ENCODE data around the gene C12orf50. TPM values are rescaled to one million over a fixed set of nuclear protein-coding genes. Genes with fewer than 3 reads are reported as not detected.

The C12orf50 gene
- total and polyA plus RNA-seq, 2 experiments from 2014 or later, result not detected

- TF ChIP-seq EZH2 (IDR thresholded peaks at IDR 0.05; ENCODE audit: borderline replicate concordance) (no peak), EZH2phosphoT487 (IDR thresholded peaks at IDR 0.05; ENCODE audit: low read depth, severe bottlenecking, unreplicated experiment) (no peak), CTCF (IDR thresholded peaks at IDR 0.05; ENCODE audit: poor library complexity) (no peak)
- H3K79me2 ChIP-seq, result no peaks in the 10 kb centered on the region
- H3K9me2 ChIP-seq (replicated peaks; ENCODE audit: insufficient read depth), result no peaks in the 10 kb centered on the region
- no peak overlapping the region for H3K4me3 ChIP-seq
- DNase-seq (ENCODE audit: low spot score), result no peak
- no peak overlapping the region for H3K4me2 ChIP-seq
- no peak overlapping the region for H3K27ac ChIP-seq
- H3K27me3 ChIP-seq, result no peaks in the 10 kb centered on the region
- no peaks in the 10 kb centered on the region for H4K20me1 ChIP-seq (ENCODE audit: insufficient read depth, poor library complexity, severe bottlenecking)
- H2AFZ ChIP-seq, result no peak overlapping the region
- H3K36me3 ChIP-seq (replicated peaks; ENCODE audit: insufficient read depth, low read depth), result no peaks in the 10 kb centered on the region
- 85% methylated on average over 4 of the region's 4 CpGs for WGBS (ENCODE audit: low lambda C conversion rate, missing lambda C conversion rate)
- H3K4me1 ChIP-seq (ENCODE audit: insufficient read depth), result no peaks in the 10 kb centered on the region
- H3K9me3 ChIP-seq (ENCODE audit: low read depth), result no peaks in the 10 kb centered on the region
Observed at GRCh38 chr12:88006351-88006750, 22.9 kb downstream of the C12orf50 start.

DNA sequence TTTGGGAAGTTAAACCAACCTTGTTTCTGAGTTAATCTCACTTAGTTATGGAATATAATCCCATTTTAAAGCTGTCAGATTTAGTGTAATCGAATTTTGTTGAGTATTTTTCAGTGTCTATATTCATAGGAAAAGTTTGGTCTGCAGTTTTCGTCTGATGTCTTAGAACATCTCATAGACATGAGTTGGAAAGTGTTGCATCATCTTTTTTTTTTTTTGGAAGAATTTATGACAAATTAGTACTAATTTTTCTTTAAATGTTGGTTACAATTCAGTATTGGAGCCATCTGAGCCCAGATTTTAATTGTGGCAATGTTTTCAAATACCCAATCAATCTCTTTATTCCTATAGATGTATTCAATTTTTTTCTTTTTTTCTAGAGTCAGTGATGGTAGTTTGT lies 27.9 kb downstream of the C12orf50 start:
- TF ChIP-seq EZH2phosphoT487 (IDR thresholded peaks at IDR 0.05; ENCODE audit: low read depth, severe bottlenecking, unreplicated experiment), result no peak
- TF ChIP-seq EZH2 (IDR thresholded peaks at IDR 0.05; ENCODE audit: borderline replicate concordance), result no peak
- no peak for TF ChIP-seq CTCF (IDR thresholded peaks at IDR 0.05; ENCODE audit: poor library complexity)

DNA sequence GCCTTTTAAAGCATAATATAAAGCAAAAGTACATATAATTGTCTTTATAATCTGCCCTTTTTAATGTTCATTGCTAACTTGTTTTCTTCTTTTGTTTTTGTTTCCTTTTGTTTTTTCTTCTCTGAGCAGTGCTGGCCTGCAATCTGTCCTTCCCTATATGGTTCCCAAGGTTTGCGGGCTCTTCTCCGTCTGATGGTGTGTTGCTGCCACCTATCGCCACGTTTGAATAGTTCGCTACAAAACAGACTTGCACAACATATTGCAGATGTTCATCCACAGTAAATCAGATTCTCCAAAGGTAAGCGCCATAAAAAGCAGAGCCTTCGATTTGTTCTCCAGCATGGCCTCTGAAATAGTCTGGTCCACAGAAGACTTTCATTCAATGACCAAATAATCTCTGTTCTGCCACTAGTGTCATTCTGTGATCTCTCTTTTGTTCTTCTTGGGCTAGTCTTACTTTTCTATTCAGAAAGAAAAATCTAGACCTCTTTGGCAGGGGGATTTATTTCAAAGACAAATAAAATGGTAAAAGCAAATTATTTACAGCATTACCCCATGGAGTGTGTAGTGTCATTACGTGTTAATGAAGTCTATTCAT lies 33.5 kb downstream of the C12orf50 start:
- Histone ChIP-seq H3K36me3 (replicated peaks; ENCODE audit: insufficient read depth, low read depth) (no peaks in the 10 kb centered on the region), H3K4me3 (no peak overlapping the region), H3K27me3 (no peaks in the 10 kb centered on the region), H3K9me2 (replicated peaks; ENCODE audit: insufficient read depth) (no peaks in the 10 kb centered on the region), H3K4me2 (no peak overlapping the region), H3K9me3 (ENCODE audit: low read depth) (no peaks in the 10 kb centered on the region), H3K79me2 (no peaks in the 10 kb centered on the region), H4K20me1 (ENCODE audit: insufficient read depth, poor library complexity, severe bottlenecking) (no peaks in the 10 kb centered on the region), H2AFZ (no peak overlapping the region), H3K27ac (no peak overlapping the region), H3K4me1 (ENCODE audit: insufficient read depth) (no peaks in the 10 kb centered on the region)
- DNase-seq (ENCODE audit: low spot score), result peak; percentile 79
- TF ChIP-seq CTCF (IDR thresholded peaks at IDR 0.05; ENCODE audit: poor library complexity) (peak; percentile 78), EZH2 (IDR thresholded peaks at IDR 0.05; ENCODE audit: borderline replicate concordance) (no peak)
- 5% methylated on average over 8 of the region's 8 CpGs for WGBS (ENCODE audit: low lambda C conversion rate, missing lambda C conversion rate)

More for the DNA sequence above, 27.9 kb downstream of the C12orf50 start:
- Histone ChIP-seq H3K79me2 (no peaks in the 10 kb centered on the region), H3K36me3 (replicated peaks; ENCODE audit: insufficient read depth, low read depth) (no peaks in the 10 kb centered on the region), H3K4me1 (ENCODE audit: insufficient read depth) (no peaks in the 10 kb centered on the region), H3K27ac (no peak overlapping the region), H3K9me2 (replicated peaks; ENCODE audit: insufficient read depth) (no peaks in the 10 kb centered on the region), H3K27me3 (no peaks in the 10 kb centered on the region), H3K4me2 (no peak overlapping the region), H3K9me3 (ENCODE audit: low read depth) (no peaks in the 10 kb centered on the region), H2AFZ (no peak overlapping the region), H4K20me1 (ENCODE audit: insufficient read depth, poor library complexity, severe bottlenecking) (no peaks in the 10 kb centered on the region), H3K4me3 (no peak overlapping the region)
- DNase-seq (ENCODE audit: low spot score), result no peak
- 82% methylated on average over 2 of the region's 2 CpGs for WGBS (ENCODE audit: low lambda C conversion rate, missing lambda C conversion rate)

GRCh38 chr12:87991483-87991882 lies 37.7 kb downstream of the C12orf50 start:
- Histone ChIP-seq H2AFZ (no peak overlapping the region), H3K79me2 (no peaks in the 10 kb centered on the region), H3K4me2 (no peak overlapping the region), H3K9me2 (replicated peaks; ENCODE audit: insufficient read depth) (no peaks in the 10 kb centered on the region), H3K4me3 (no peak overlapping the region), H3K36me3 (replicated peaks; ENCODE audit: insufficient read depth, low read depth) (no peaks in the 10 kb centered on the region), H3K9me3 (ENCODE audit: low read depth) (no peaks in the 10 kb centered on the region), H3K27me3 (no peaks in the 10 kb centered on the region), H3K27ac (no peak overlapping the region), H3K4me1 (ENCODE audit: insufficient read depth) (no peaks in the 10 kb centered on the region), H4K20me1 (ENCODE audit: insufficient read depth, poor library complexity, severe bottlenecking) (no peaks in the 10 kb centered on the region)
- no peak for DNase-seq (ENCODE audit: low spot score)
- TF ChIP-seq EZH2phosphoT487 (IDR thresholded peaks at IDR 0.05; ENCODE audit: low read depth, severe bottlenecking, unreplicated experiment) (no peak), CTCF (IDR thresholded peaks at IDR 0.05; ENCODE audit: poor library complexity) (no peak), EZH2 (IDR thresholded peaks at IDR 0.05; ENCODE audit: borderline replicate concordance) (no peak)
